ENCODE data around the gene CERS6. TPM values are rescaled to one million over a fixed set of nuclear protein-coding genes. Genes with fewer than 3 reads are reported as not detected.
A peak's percentile ranks its signal among the peaks of the same experiment; 100 is the strongest.

The CERS6 gene
- total and polyA plus RNA-seq, 10 of the 15 experiments (the other 5 are each of a cell fraction or from before 2014, with no cell fraction given) = 1.3 to 20.4 (median 14.1) TPM

GRCh38 chr2:168633200-168633599, 177.1 kb downstream of the CERS6 start:
- H3K9ac ChIP-seq (ENCODE audit: control insufficient read depth, insufficient read depth, low read length) = no peak overlapping the region
- ChIA-PET POLR2A (interaction anchor here (0.5 kb wide), 1 partner anchor 239 kb away, joined by 3 read pairs; no protein-coding TSS in a partner anchor), RAD21 (ENCODE audit: unreplicated experiment) (no interaction called here), CTCF (interaction anchor here (1.1 kb wide), 1 partner anchor 9 kb away, joined by 3 read pairs; no protein-coding TSS in a partner anchor), SMC1A (ENCODE audit: uncharacterized antibody, unreplicated experiment) (interaction anchor here (0.8 kb wide), 1 partner anchor 30 kb away, joined by 3 read pairs; no protein-coding TSS in a partner anchor)
- H2AFZ ChIP-seq (ENCODE audit: control insufficient read depth, low read depth, low read length) = no peak overlapping the region
- H3K27ac ChIP-seq (ENCODE audit: control insufficient read depth, insufficient read depth) = peak overlapping the region; percentile 50
- no TSS peak for BruUV-seq (replicated peaks)
- in situ Hi-C loops (cut with MboI) (no loop called here), intact Hi-C loops (cut with micrococcal nuclease; ENCODE audit: unreplicated experiment) (no loop called here)
- 100% methylated on average over 1 of the region's 1 CpG for WGBS (ENCODE audit: insufficient coverage, insufficient replicate concordance, low lambda C conversion rate, missing lambda C conversion rate)
- H3K27me3 ChIP-seq (replicated peaks in 1 of 2; ENCODE audit: control insufficient read depth in 2 of 2, insufficient read depth in 2 of 2, low read length in 1 of 2) = no peaks in the 10 kb centered on the region
- no peak overlapping the region for H3K4me3 ChIP-seq
- H3K79me2 ChIP-seq (ENCODE audit: control insufficient read depth, insufficient read depth, low read length) = peaks cover 3% of the 10 kb centered on the region
- TF ChIP-seq IRF4 (IDR thresholded peaks at IDR 0.05; ENCODE audit: low read depth, low read length) (no peak), JUNB (IDR thresholded peaks at IDR 0.05) (peak; percentile 57)
- H3K9me3 ChIP-seq (replicated peaks; ENCODE audit: control insufficient read depth, insufficient read depth, low read length) = no peaks in the 10 kb centered on the region; the same call in 1 of the 3 replicates
- peaks cover 25% of the 10 kb centered on the region for H3K4me1 ChIP-seq (ENCODE audit: control insufficient read depth, insufficient read depth, low read length)
- ATAC-seq (peak; percentile 41), DNase-seq (ENCODE audit: low read depth, low spot score) (no peak), FAIRE-seq (no peak)
- H3K36me3 ChIP-seq (ENCODE audit: control insufficient read depth in 2 of 2, insufficient read depth in 2 of 2, low read length in 1 of 2) = peaks cover 0 to 5% of the 10 kb centered on the region in 2 experiments; a peak in 2 of 4 replicates
- no peak overlapping the region; the same call in 1 of the 2 replicates for H3K4me2 ChIP-seq (ENCODE audit: control insufficient read depth, insufficient read depth)
- H4K20me1 ChIP-seq (ENCODE audit: control insufficient read depth, insufficient read depth) = no peaks in the 10 kb centered on the region

GRCh38 chr2:168633895-168634294, 177.8 kb downstream of the CERS6 start:
- CTCF ChIA-PET = interaction anchor here (1.0 to 1.5 kb wide), 3 partner anchors 9 to 22 kb away, joined by 3 read pairs; no protein-coding TSS in a partner anchor
- ATAC-seq (peak; percentile 81), DNase-seq (ENCODE audit: low read depth, low spot score) (no peak), FAIRE-seq (peak; percentile 56)
- no peak overlapping the region for H3K9ac ChIP-seq (ENCODE audit: control insufficient read depth, insufficient read depth, low read length)
- no peaks in the 10 kb centered on the region for H3K27me3 ChIP-seq (replicated peaks in 1 of 2; ENCODE audit: control insufficient read depth in 2 of 2, insufficient read depth in 2 of 2, low read length in 1 of 2)
- no TSS peak for BruUV-seq (replicated peaks)
- no peak overlapping the region for H2AFZ ChIP-seq (ENCODE audit: control insufficient read depth, low read depth, low read length)
- H3K4me2 ChIP-seq (ENCODE audit: control insufficient read depth, insufficient read depth) = no peak overlapping the region
- no peak overlapping the region; the same call in 1 of the 2 replicates for H3K27ac ChIP-seq (ENCODE audit: control insufficient read depth, insufficient read depth)
- 59% methylated on average over 1 of the region's 1 CpG for WGBS (ENCODE audit: insufficient coverage, insufficient replicate concordance, low lambda C conversion rate, missing lambda C conversion rate)
- RAD21 ChIA-PET (ENCODE audit: unreplicated experiment) = interaction anchor here (1.2 kb wide), 1 partner anchor 77 kb away, joined by 3 read pairs; no protein-coding TSS in a partner anchor
- intact Hi-C loops (cut with micrococcal nuclease; ENCODE audit: unreplicated experiment) (no loop called here), in situ Hi-C loops (cut with MboI) (no loop called here)
- POLR2A ChIA-PET = no interaction called here
- TF ChIP-seq SPI1 (IDR thresholded peaks at IDR 0.05; ENCODE audit: borderline replicate concordance, insufficient read depth, low read depth, low read length) (peak; percentile 10; the same call in 1 of the 2 replicates), ATF7 (IDR thresholded peaks at IDR 0.05; ENCODE audit: low read depth) (no peak)
- peaks cover 25% of the 10 kb centered on the region for H3K4me1 ChIP-seq (ENCODE audit: control insufficient read depth, insufficient read depth, low read length)
- no peaks in the 10 kb centered on the region; the same call in 1 of the 3 replicates for H3K9me3 ChIP-seq (replicated peaks; ENCODE audit: control insufficient read depth, insufficient read depth, low read length)
- no peaks in the 10 kb centered on the region for H4K20me1 ChIP-seq (ENCODE audit: control insufficient read depth, insufficient read depth)
- SMC1A ChIA-PET (ENCODE audit: uncharacterized antibody, unreplicated experiment) = no interaction called here
- peaks cover 0 to 5% of the 10 kb centered on the region in 2 experiments; a peak in 2 of 4 replicates for H3K36me3 ChIP-seq (ENCODE audit: control insufficient read depth in 2 of 2, insufficient read depth in 2 of 2, low read length in 1 of 2)
- no peak overlapping the region for H3K4me3 ChIP-seq
- H3K79me2 ChIP-seq (ENCODE audit: control insufficient read depth, insufficient read depth, low read length) = peaks cover 3% of the 10 kb centered on the region

Data from GM12878 (cell line).